ENCODE results near the gene PHYKPL.
"Not testable (repeated sequence)": the region's sequence is repeated elsewhere in the genome, so short reads cannot be mapped to it uniquely, and the experiment has no call there.

- not testable (repeated sequence) for TF ChIP-seq CTCF, POLR2A, EP300 (IDR thresholded peaks at IDR 0.05)
Observed at GRCh38 chr5:178198151-178198550, 34.5 kb downstream of the PHYKPL start.
